Large intestine (tissue), 3 donors: ENCODE data around the gene DEGS2. TPM values are rescaled to one million over a fixed set of nuclear protein-coding genes. Genes with fewer than 3 reads are reported as not detected.
"Not testable (repeated sequence)": the region's sequence is repeated elsewhere in the genome, so short reads cannot be mapped to it uniquely, and the experiment has no call there.

Source experiments
- DNase-seq, 2 donors: peaks; one replicate each; pipeline versions ENCODE4 v3.0.0 to v3.0.0-alpha.2; 2013
- H3K27ac ChIP-seq: one replicate; pipeline ENCODE4 v1.5.1; 2013; ENCODE audit warnings: low read length
- H3K27me3 ChIP-seq: 2 replicates; pipeline ENCODE4 v1.6.1; 2013; ENCODE audit warnings: low read length; ENCODE audit not compliant: control insufficient read depth, insufficient read depth
- H3K36me3 ChIP-seq: 2 replicates; pipeline ENCODE4 v1.6.1; 2013; ENCODE audit warnings: low read length; ENCODE audit not compliant: control insufficient read depth, insufficient read depth
- H3K4me1 ChIP-seq: one replicate; pipeline ENCODE4 v1.6.1; 2013; ENCODE audit warnings: low read length; ENCODE audit not compliant: control insufficient read depth, insufficient read depth
- H3K4me3 ChIP-seq: one replicate; pipeline ENCODE4 v1.5.1; 2013; ENCODE audit warnings: low read length
- H3K9me3 ChIP-seq: one replicate; pipeline ENCODE4 v1.6.1; 2013; ENCODE audit warnings: mild to moderate bottlenecking, low read depth, low read length, moderate library complexity; ENCODE audit not compliant: control insufficient read depth
- WGBS: methylation state at CpG from one replicate; pipeline ENCODE4 v1.1.5; 2013; ENCODE audit warnings: low lambda C conversion rate; ENCODE audit not compliant: insufficient coverage; 5-methylcytosine and 5-hydroxymethylcytosine counted together
- polyA plus RNA-seq: library from polyadenylated mRNA; unstranded; fragments of 120-200 nt; gene quantifications from one replicate; pipeline ENCODE4 v1.2.1, GENCODE V29; 2013

Gene DEGS2
- polyA plus RNA-seq, 1 donor: 21.6 TPM

GRCh38 chr14:100199240-100199860, 39.9 kb upstream of the DEGS2 start:
- Histone ChIP-seq H3K36me3 (no peaks in the 10 kb centered on the region), H3K9me3 (no peaks in the 10 kb centered on the region), H3K4me3 (no peak overlapping the region), H3K4me1 (peaks cover 7% of the 10 kb centered on the region), H3K27me3 (no peaks in the 10 kb centered on the region), H3K27ac (no peak overlapping the region)
- DNase-seq: no peak
- WGBS: no CpG with 5 or more reads among the region's 8 CpGs

- DNase-seq: peak in 1 of 2 donors; percentile 36
- no CpG with 5 or more reads among the region's 12 CpGs for WGBS
Measured at GRCh38 chr14:100193417-100194357, 34.2 kb upstream of the DEGS2 start.

GRCh38 chr14:100192672-100193416, 33.4 kb upstream of the DEGS2 start:
- Histone ChIP-seq H3K4me3 (peak overlapping the region; percentile 51), H3K9me3 (no peaks in the 10 kb centered on the region), H3K4me1 (peaks cover 27% of the 10 kb centered on the region), H3K27me3 (no peaks in the 10 kb centered on the region), H3K36me3 (no peaks in the 10 kb centered on the region), H3K27ac (peak overlapping the region; percentile 80)
- WGBS: no CpG with 5 or more reads among the region's 62 CpGs
- peak; percentile 99 to 100 for DNase-seq

More at GRCh38 chr14:100193417-100194357, 34.2 kb upstream of the DEGS2 start:
- peaks cover 20% of the 10 kb centered on the region for H3K4me1 ChIP-seq
- H3K9me3 ChIP-seq: no peaks in the 10 kb centered on the region
- no peaks in the 10 kb centered on the region for H3K27me3 ChIP-seq
- no peaks in the 10 kb centered on the region for H3K36me3 ChIP-seq
- peak overlapping the region; percentile 45 for H3K4me3 ChIP-seq
- H3K27ac ChIP-seq: peak overlapping the region; percentile 76

- no CpG with 5 or more reads among the region's 21 CpGs for WGBS
- DNase-seq: no peak
- Histone ChIP-seq H3K9me3 (no peaks in the 10 kb centered on the region), H3K27me3 (no peaks in the 10 kb centered on the region), H3K36me3 (no peaks in the 10 kb centered on the region), H3K4me3 (peak overlapping the region; percentile 51), H3K27ac (peak overlapping the region; percentile 80), H3K4me1 (peaks cover 33% of the 10 kb centered on the region)
Measured at GRCh38 chr14:100192250-100192671, 32.8 kb upstream of the DEGS2 start.

GRCh38 chr14:100191584-100192249, 32.3 kb upstream of the DEGS2 start:
- no peaks in the 10 kb centered on the region for H3K36me3 ChIP-seq
- no peak overlapping the region for H3K4me3 ChIP-seq
- no peak overlapping the region for H3K27ac ChIP-seq
- WGBS: 80% methylated on average over 1 of the region's 14 CpGs
- H3K9me3 ChIP-seq: no peaks in the 10 kb centered on the region
- peaks cover 34% of the 10 kb centered on the region for H3K4me1 ChIP-seq
- no peak for DNase-seq
- no peaks in the 10 kb centered on the region for H3K27me3 ChIP-seq

- WGBS: 78% methylated on average over 1 of the region's 1 CpG
- Histone ChIP-seq H3K36me3 (no peaks in the 10 kb centered on the region), H3K27me3 (no peaks in the 10 kb centered on the region), H3K27ac (no peak overlapping the region), H3K9me3 (no peaks in the 10 kb centered on the region), H3K4me3 (no peak overlapping the region), H3K4me1 (peaks cover 34% of the 10 kb centered on the region)
- DNase-seq: no peak
Measured at GRCh38 chr14:100190126-100190525, 30.7 kb upstream of the DEGS2 start.

GRCh38 chr14:100188392-100189030, 29.1 kb upstream of the DEGS2 start:
- H3K4me3 ChIP-seq: no peak overlapping the region
- DNase-seq: peak in 1 of 2 donors; percentile 63
- H3K4me1 ChIP-seq: peaks cover 32% of the 10 kb centered on the region
- no peak overlapping the region for H3K27ac ChIP-seq
- no peaks in the 10 kb centered on the region for H3K36me3 ChIP-seq
- no peaks in the 10 kb centered on the region for H3K27me3 ChIP-seq
- no CpG with 5 or more reads among the region's 12 CpGs for WGBS
- H3K9me3 ChIP-seq: no peaks in the 10 kb centered on the region

GRCh38 chr14:100187247-100187833, 27.9 kb upstream of the DEGS2 start:
- H3K4me1 ChIP-seq: peaks cover 24% of the 10 kb centered on the region
- no peaks in the 10 kb centered on the region for H3K36me3 ChIP-seq
- 100% methylated on average over 1 of the region's 12 CpGs for WGBS
- no peaks in the 10 kb centered on the region for H3K9me3 ChIP-seq
- H3K4me3 ChIP-seq: no peak overlapping the region
- H3K27me3 ChIP-seq: no peaks in the 10 kb centered on the region
- DNase-seq: peak; percentile 80 to 89
- peak overlapping the region; percentile 44 for H3K27ac ChIP-seq

- H3K36me3 ChIP-seq, H3K27me3 ChIP-seq, H3K4me1 ChIP-seq, H3K9me3 ChIP-seq, DNase-seq, H3K4me3 ChIP-seq, H3K27ac ChIP-seq: not testable (repeated sequence)
- WGBS: no CpG with 5 or more reads among the region's 4 CpGs
Measured at GRCh38 chr14:100181876-100182551, 22.6 kb upstream of the DEGS2 start.
